ENCODE results near the gene PTGDS.
"Not testable (repeated sequence)": the region's sequence is repeated elsewhere in the genome, so short reads cannot be mapped to it uniquely, and the experiment has no call there.

PTGDS gene

GRCh38 chr9:136992819-136993369 lies 15.6 kb downstream of the PTGDS start:
- no peak for FAIRE-seq

- no peak for FAIRE-seq
Measured at GRCh38 chr9:136994180-136994887, 17.0 kb downstream of the PTGDS start.

GRCh38 chr9:136994888-136995230 lies 17.6 kb downstream of the PTGDS start:
- FAIRE-seq = no peak

- no peak for FAIRE-seq
Measured at GRCh38 chr9:136995362-136995761, 18.1 kb downstream of the PTGDS start.

- FAIRE-seq = no peak
Measured at GRCh38 chr9:136995772-136996311, 18.5 kb downstream of the PTGDS start.

GRCh38 chr9:136996361-136997292 lies 19.3 kb downstream of the PTGDS start, which contains the start of gene CLIC3:
TSS of gene CLIC3 (minus strand) at chr9:136996568. CDS start at chr9:136996543, 25 bp downstream.
- FAIRE-seq = no peak

- FAIRE-seq = no peak
Measured at GRCh38 chr9:136997371-136997770, 20.1 kb downstream of the PTGDS start.

GRCh38 chr9:136997830-136998234 lies 20.5 kb downstream of the PTGDS start:
- no peak for FAIRE-seq

GRCh38 chr9:137000177-137000930 lies 23.1 kb downstream of the PTGDS start:
- no peak for FAIRE-seq

- FAIRE-seq = no peak
Measured at GRCh38 chr9:137001857-137002645, 24.7 kb downstream of the PTGDS start.

GRCh38 chr9:137002646-137003041 lies 25.3 kb downstream of the PTGDS start:
- no peak for FAIRE-seq

GRCh38 chr9:137004285-137004684 lies 27.0 kb downstream of the PTGDS start:
- FAIRE-seq = not testable (repeated sequence)

GRCh38 chr9:137006116-137007003 lies 29.1 kb downstream of the PTGDS start:
- FAIRE-seq = no peak

- FAIRE-seq = no peak
Measured at GRCh38 chr9:137007108-137007815, 30.0 kb downstream of the PTGDS start.

- FAIRE-seq = no peak
Measured at GRCh38 chr9:137007816-137008270, 30.5 kb downstream of the PTGDS start.

GRCh38 chr9:137008312-137008711 lies 31.0 kb downstream of the PTGDS start:
- FAIRE-seq = no peak

GRCh38 chr9:137009217-137009616 lies 31.9 kb downstream of the PTGDS start:
- FAIRE-seq = no peak

- no peak for FAIRE-seq
Measured at GRCh38 chr9:137009938-137010732, 32.8 kb downstream of the PTGDS start.

GRCh38 chr9:137011156-137011555 lies 33.9 kb downstream of the PTGDS start:
- FAIRE-seq = no peak
